CD4-positive, alpha-beta T cell treated with Interleukin-6 at 100 ng/mL for 8 hours (primary cell): ENCODE data around the gene TAC4.

Experiments
- DNase-seq: peaks from one replicate; pipeline ENCODE4 v3.0.0-alpha.2; 2020; ENCODE audit warnings: mixed read lengths, low spot score

The TAC4 gene

GRCh38 chr17:49809056-49809455 lies 38.8 kb downstream of the TAC4 start:
- DNase-seq: no peak

DNA sequence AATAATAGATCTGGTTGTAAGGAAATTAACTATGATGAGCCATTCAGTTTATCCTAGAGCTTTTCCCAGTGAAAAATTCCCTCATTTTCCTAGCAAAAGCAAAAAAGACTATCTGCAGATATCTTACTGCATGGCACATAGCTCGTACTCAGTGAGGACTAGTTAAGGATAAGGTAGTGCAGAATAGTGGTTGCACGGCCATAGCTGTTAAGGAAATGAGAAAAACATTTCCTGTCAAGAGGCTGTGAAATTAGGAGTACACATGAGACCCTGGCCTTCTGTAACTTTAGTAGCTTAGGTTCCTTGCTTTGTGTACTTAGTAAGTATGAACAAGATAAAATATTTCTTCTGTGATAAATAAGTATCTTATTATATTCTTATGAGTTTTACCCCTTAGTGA lies 49.1 kb downstream of the TAC4 start:
- DNase-seq: no peak

DNA sequence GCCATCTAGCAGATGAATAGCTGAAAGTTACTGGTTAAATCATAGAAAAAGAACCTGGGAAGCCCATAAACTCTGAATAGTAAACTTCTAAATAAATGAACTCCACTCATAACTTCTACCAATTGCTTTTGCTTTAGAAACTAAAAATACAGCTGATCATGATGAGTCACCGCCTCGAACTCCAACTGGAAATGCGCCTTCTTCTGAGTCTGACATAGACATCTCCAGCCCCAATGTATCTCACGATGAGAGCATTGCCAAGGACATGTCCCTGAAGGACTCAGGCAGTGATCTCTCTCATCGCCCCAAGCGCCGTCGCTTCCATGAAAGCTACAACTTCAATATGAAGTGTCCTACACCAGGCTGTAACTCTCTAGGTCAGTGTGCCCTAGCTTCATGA lies 49.7 kb downstream of the TAC4 start:
- DNase-seq: no peak

- DNase-seq: no peak
These were observed 52.5 kb downstream of the TAC4 start for GRCh38 chr17:49795372-49795771.

- no peak for DNase-seq
These were observed 54.6 kb downstream of the TAC4 start for GRCh38 chr17:49793309-49793708.

GRCh38 chr17:49789243-49789578 lies 58.7 kb downstream of the TAC4 start:
- no peak for DNase-seq

DNA sequence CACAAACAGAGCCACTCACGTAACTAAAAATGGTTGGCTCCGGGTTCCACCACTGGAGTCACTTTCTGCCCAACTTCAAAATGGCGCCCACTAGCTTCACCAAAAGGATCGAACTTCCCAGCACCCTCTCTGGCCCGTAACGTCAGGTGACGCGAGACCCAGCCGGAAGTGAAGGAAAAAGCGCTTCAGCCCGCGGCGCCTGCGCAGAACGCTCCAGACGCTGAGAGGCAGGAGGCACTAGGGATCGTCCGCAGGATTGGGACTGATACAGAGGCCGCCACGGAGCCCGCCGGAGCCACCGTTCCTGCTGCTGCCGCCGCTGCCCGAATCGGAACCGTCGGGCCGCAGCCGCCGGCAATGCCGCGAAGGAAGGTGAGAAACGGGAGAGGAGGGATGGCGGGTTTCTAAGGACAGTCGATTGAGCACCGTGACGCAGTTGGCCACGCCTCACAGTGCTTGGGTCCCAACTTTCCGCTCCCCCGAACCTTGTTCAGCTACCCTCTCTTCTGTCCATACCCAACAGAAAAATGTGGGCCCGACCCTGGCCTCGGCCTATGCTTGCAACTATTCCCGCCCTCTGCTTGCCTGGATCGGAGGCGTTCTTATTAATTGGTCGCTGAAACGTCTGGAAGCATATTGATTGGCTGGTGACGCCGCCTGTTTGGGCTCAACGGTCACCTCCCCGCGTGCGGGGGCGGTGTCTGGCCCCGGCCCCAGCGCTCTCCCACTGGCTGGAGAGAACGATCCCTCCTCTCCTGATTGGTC lies 59.2 kb downstream of the TAC4 start, which contains the start of gene KAT7:
Gene KAT7 (plus strand): TSS at position 204 of the 765 bp plus-strand sequence. CDS start 154 bp downstream, at position 358.
- peak; percentile 99 for DNase-seq
